HT-29 (cell line): ENCODE data around the gene OR4D9. TPM values are rescaled to one million over a fixed set of nuclear protein-coding genes. Genes with fewer than 3 reads are reported as not detected.

Source experiments
- DNase-seq: peaks from one replicate; pipeline ENCODE4 v3.0.0-alpha.2; 2015; ENCODE audit warnings: low spot score
- total RNA-seq: library from RNA; depleted of rRNA; stranded (reverse); fragments of >200 nt; shearing (Covaris generic); gene quantifications from 2 replicates; pipeline ENCODE4 v1.2.3, GENCODE V29; 2014; rRNA removed

Gene OR4D9
- total RNA-seq, 1 experiment from 2014 or later = not detected

DNA sequence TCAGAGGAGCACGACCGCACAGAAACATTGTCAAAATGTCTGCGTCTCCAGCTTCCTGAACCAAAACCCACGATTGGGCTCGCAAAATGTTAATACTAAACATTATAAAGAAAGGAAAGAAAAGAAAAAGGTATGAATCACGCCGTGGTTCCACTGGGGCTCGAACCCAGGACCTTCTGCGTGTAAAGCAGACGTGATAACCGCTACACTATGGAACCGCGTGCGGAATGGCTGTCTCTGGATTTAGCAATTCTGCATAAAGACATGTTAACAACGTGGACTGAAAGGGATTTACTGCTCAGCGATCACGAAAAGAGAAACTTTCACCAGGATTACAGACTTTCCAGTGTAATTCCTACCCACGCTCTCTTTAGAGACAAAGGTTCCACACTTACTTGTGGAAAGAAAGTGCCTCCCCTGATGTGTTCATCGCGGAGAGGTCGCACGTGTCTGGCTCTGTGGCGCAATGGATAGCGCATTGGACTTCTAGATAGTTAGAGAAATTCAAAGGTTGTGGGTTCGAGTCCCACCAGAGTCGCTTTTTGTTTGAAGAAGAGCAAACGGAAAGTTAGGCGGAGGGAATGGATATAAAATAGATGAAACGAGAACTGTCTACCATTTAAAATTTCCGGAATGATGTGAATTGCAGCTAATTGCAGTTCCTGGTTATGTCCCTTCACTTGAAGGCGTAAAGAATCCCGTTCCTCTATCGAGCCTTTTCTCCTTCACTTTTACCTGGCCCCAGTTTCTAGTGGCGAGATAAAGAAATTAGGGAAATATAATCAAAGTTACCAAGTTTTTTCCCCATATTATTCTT, 39.7 kb downstream of the OR4D9 start:
- DNase-seq = peak; percentile 99

GRCh38 chr11:59551659-59552521, 40.6 kb downstream of the OR4D9 start:
- DNase-seq = peak; percentile 87

GRCh38 chr11:59552844-59553243, 41.5 kb downstream of the OR4D9 start:
- no peak for DNase-seq

- no peak for DNase-seq
Measured at GRCh38 chr11:59553323-59553722, 42.0 kb downstream of the OR4D9 start.

- no peak for DNase-seq
Measured at GRCh38 chr11:59555601-59556114, 44.3 kb downstream of the OR4D9 start.

DNA sequence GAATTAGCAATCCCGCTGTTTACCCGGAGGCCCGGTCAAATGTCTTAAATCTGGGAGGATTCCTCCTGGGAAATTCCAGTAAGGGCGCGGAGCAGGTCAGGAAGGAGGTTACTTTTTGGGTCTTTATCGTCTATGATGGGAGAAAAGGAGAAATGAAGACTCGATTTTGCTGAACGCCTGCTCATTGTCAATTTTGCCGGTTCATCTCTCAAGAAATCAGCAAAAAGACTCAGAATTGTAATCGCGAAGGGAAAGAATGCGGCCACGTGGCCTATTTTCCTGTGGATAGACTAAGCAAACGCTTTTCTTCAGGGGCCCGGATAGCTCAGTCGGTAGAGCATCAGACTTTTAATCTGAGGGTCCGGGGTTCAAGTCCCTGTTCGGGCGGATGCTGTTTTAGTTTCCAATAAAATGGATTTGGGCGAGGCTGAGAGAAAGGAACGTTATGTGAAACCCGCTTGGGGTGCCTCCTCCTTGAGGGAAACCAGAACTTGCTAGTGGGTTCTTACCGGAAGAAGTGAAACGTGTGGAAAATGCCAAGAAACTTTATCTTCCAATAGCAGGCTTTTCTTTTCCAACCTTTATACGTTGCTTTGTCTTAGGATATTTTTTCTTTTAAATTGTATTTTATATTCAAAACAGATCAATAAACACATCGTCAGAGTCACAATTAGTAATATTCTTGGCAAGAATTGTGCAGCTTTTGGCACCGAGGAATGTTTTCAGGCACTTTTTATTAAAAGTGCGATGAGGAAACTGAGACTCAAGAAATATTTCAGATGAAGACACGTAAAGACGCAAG, 45.0 kb downstream of the OR4D9 start:
- peak; percentile 88 for DNase-seq

GRCh38 chr11:59556917-59557348, 45.6 kb downstream of the OR4D9 start:
- no peak for DNase-seq

DNA sequence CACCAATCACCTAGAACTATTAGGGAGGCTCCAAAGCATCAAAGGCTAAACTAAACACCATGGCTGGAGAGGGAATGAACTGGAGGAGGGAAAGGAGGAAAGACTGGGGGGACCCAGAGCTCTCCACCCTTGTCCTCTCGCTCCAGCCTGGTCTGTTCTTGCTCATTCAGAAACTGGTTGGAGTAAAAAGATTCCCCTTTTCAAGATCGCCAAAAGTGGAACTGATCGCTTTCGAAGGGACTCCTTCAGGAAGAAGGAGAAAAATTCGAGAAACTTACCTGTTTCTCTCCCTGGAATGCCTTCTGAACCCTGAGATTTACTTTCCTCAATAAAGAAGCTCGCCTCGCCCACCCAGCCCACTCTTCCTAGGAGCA, 46.9 kb downstream of the OR4D9 start:
- DNase-seq = no peak

DNA sequence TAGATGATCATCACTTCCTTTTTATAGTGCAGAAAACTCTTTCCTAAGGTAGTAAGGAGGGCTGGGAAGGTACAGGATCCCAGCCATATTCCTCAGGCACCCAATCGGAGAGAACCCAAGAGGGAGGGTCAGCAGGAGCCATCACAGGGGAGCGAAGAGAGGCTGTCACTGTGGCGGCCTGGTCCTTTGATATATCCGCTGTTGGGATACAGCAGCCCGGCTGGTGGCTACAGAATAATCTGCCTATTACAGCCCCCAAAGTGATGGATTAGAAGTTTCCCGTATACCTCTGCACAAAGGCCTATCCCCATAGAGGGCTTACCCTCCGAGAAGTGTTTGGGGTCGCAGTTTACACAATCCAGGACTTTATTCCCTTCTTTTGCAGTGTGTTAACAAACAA, 48.5 kb downstream of the OR4D9 start:
- DNase-seq = no peak

DNA sequence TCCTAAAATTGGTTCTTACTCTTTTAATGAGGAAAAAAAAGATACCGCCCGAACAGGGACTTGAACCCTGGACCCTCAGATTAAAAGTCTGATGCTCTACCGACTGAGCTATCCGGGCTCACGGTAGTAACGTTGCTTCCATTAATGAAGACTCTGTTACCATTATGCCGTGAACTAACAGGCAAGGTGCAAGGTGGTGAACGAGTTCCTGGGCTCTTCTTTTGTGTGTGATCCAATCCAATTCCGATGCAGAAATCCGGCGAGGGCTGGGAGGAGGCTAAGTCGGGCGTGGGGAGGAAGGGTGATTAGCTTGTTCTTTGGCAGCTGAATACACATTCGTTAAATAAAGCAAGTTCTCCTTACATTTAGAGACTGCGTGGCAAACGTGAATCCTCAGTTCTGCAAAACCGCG, 49.0 kb downstream of the OR4D9 start:
- DNase-seq = peak; percentile 97

GRCh38 chr11:59560702-59561473, 49.5 kb downstream of the OR4D9 start:
- DNase-seq = peak; percentile 92

DNA sequence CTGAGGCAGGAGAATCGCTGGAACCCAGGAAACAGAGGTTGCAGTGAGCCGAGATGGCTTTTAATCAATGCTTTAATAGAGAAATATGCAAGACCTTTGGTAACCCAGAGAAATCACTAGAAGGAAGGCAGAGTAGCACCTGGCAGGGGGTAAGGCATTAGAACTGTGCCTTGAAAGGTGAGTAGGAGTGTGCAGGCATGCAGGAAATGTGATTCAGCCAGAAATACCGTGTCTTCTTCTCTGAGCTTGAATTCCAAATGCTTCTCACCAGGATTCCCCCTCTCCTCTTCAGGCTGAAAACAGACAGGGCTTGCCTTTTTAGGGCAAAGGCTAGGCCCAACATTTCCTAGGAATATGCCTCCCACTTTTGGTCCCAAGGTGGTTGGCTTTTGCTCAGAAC, 51.0 kb downstream of the OR4D9 start:
- no peak for DNase-seq

Other genes with a start within 250 kb of the OR4D9 start
- gene OR5AN1, start 152.6 kb upstream of the OR4D9 start, total RNA-seq = not detected in 2 replicates
- not detected in 2 replicates for gene OR5A2, start 85.1 kb upstream of the OR4D9 start, total RNA-seq
- not detected in 2 replicates for gene OR5A1, start 75.1 kb upstream of the OR4D9 start, total RNA-seq
- not detected in 2 replicates for gene OR4D6, start 54.6 kb upstream of the OR4D9 start, total RNA-seq
- not detected in 2 replicates for gene OR4D10, start 38.2 kb upstream of the OR4D9 start, total RNA-seq
- gene OR4D11, start 8.0 kb upstream of the OR4D9 start, total RNA-seq = not detected in 2 replicates
- 22.8 and 29.4 TPM in 2 replicates for gene OSBP, start 104.2 kb downstream of the OR4D9 start, total RNA-seq
- 14.6 and 15.6 TPM in 2 replicates for gene PATL1, start 157.5 kb downstream of the OR4D9 start, total RNA-seq
- gene OR10V1, start 202.3 kb downstream of the OR4D9 start, total RNA-seq = not detected in 2 replicates
- gene STX3, start 243.8 kb downstream of the OR4D9 start, total RNA-seq = 80.6 and 86.5 TPM in 2 replicates